ENCODE measurements around the gene ARID2. TPM values are rescaled to one million over a fixed set of nuclear protein-coding genes. Genes with fewer than 3 reads are reported as not detected.

ARID2 gene
- total RNA-seq, 4 donors from 2014 or later: 27.7 to 46.5 (median 35.4) TPM

DNA sequence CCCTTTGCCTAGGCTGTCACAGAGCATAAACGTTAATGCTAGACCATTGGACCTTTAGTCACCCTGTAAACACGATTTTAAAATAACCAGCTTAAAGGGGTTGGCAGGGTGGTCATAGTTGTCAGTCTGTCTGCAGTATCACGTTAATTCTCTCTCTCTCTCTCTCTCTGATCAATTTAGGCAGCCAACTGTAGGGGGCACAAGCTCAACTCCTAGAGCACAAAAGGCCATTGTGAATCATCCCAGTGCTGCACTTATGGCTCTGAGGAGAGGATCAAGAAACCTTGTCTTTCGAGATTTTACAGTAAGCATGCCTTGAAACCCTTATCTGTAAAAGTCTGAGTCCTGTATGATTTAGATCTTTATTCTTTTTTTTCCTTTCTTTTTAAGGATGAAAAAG, 163.7 kb downstream of the ARID2 start:
- TF ChIP-seq, protein P1, sequence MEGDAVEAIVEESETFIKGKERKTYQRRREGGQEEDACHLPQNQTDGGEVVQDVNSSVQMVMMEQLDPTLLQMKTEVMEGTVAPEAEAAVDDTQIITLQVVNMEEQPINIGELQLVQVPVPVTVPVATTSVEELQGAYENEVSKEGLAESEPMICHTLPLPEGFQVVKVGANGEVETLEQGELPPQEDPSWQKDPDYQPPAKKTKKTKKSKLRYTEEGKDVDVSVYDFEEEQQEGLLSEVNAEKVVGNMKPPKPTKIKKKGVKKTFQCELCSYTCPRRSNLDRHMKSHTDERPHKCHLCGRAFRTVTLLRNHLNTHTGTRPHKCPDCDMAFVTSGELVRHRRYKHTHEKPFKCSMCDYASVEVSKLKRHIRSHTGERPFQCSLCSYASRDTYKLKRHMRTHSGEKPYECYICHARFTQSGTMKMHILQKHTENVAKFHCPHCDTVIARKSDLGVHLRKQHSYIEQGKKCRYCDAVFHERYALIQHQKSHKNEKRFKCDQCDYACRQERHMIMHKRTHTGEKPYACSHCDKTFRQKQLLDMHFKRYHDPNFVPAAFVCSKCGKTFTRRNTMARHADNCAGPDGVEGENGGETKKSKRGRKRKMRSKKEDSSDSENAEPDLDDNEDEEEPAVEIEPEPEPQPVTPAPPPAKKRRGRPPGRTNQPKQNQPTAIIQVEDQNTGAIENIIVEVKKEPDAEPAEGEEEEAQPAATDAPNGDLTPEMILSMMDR (IDR thresholded peaks at IDR 0.05; ENCODE audit: low read depth): no peak

DNA sequence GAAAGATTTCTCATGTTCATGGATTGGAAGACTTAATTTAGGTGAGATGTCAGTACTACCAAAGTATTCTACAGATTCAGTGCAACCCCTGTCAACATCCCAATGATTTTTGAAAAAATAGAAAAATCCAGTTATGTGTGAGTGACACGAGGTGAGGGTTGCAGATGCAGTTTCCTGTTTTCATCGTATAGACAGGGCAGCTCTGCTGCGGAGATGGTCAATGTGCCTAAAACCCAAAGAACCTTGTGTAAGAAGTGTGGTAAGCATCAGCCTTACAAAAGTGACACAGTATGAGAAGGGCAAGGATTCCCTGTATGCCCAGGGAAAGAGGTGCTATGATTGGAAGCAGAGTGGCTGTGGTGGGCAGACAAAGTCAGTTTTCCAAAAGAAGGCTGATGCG, 166.5 kb downstream of the ARID2 start:
- TF ChIP-seq, protein P1 (IDR thresholded peaks at IDR 0.05; ENCODE audit: low read depth): no peak

DNA sequence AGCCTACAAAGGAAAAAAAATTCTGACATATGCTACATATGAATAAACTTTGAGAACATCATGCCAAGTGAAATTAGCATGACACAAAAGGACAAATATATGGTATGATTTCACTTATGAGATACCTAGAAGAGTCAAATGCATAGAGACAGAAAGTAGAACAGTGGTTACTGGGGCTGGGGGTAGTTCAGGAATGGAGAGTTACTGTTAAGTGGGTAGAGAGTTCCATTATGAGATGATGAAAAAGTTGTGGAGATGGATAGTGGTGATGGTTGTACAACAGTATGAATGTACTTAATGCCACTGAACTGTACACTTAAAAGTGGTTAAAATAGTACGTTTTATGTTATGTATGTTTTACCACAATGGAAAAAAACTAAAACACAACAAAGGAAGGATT, 168.6 kb downstream of the ARID2 start:
- TF ChIP-seq, protein P1 (IDR thresholded peaks at IDR 0.05; ENCODE audit: low read depth): no peak

DNA sequence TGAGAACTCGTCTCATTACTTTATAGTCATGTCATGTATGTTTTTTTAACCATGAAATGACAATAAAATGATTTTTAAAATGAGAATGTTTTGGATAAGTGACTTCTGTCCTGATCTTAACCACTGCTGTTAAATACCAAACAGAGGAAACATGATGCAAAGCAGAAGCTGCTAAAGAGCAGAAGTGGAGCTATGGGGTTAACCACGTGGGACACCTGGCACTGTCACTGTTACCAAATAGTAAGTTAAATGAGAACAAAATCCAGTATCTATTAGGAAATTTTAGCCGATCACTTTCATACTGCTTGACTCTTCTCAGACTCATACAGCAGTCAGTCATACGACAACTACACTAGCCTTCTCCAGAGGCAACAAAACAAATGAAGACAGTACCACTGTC, 178.4 kb downstream of the ARID2 start:
- TF ChIP-seq, protein P1 (IDR thresholded peaks at IDR 0.05; ENCODE audit: low read depth): no peak

DNA sequence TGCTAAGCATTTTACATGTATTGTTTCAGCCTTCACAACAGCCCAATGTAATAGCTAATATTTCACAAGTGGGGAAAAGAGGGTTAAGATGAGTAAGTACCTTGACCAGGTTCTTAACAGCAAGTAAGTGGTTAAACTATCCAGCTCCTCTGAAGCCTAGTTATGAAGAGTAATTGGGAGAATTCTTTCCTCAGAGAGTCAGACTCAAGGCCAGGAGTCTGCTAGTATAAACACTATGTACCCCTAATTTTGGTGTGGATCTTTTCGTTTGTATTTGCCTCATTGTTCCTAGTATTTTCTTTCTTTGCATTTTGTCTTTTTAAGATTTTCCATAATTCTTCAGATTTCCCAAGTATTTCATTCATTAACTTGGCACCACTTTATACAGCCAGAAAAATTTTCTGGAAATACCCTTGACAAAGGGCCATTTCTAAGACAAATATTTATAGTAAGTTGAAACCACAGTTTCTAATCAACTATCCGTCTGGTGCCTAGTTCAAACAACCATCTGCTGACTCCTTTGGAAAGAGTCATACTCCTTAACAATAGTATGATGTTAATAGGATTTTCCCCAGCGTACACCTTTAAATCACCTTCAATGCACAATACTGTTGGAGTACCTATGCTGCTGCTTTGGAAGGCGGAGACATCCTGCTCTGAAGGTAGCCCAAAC, 179.7 kb downstream of the ARID2 start:
- TF ChIP-seq, protein P1 (IDR thresholded peaks at IDR 0.05; ENCODE audit: low read depth): no peak

DNA sequence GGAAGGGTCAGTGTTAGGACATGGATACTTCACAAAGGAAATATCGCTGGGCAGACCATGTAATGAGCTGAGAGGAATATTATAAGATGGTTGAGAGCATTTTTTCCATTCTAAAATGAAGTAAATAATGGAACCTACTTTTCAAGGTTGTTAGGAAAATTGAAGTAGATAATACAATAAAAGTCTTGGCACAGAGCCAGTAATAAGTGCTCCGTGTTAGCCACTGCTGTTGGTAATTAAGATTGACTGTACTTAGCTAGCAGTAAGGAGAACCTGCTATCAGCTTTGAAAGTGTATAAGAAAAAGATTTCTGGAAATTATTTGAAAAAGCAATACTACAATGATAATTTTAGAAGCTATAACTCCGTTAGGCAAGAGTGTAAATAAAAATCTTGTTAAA, 183.3 kb downstream of the ARID2 start:
- TF ChIP-seq, protein P1 (IDR thresholded peaks at IDR 0.05; ENCODE audit: low read depth): no peak

DNA sequence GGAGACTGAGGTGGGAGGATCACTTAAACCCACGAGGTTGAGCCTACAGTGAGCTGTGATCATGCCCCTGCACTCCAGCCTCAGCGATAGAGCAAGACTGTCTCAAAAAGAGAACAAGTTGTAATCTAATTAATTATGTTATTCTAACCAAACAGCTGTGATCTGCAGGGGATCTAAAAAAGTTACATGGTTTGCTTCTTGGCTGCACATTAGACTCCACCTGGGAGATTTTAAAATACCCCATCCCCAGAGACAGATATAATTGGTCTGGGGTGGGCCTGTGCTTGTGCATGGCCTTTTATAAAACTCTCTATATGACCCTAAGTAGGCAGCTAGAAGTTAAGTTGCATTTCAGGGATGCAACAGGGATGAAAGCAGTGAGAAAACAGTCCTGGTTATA, 184.1 kb downstream of the ARID2 start:
- TF ChIP-seq, protein P1 (IDR thresholded peaks at IDR 0.05; ENCODE audit: low read depth): no peak
